ENCODE measurements around the gene ASCC1. TPM values are rescaled to one million over a fixed set of nuclear protein-coding genes. Genes with fewer than 3 reads are reported as not detected.

ASCC1 gene
- total RNA-seq, 1 experiment from 2014 or later, result 15.7 TPM

- Histone ChIP-seq H3K4me3 (ENCODE audit: low read length) (no peak overlapping the region), H3K79me2 (ENCODE audit: low read length) (no peaks in the 10 kb centered on the region), H4K20me1 (ENCODE audit: low read length) (no peaks in the 10 kb centered on the region), H3K4me2 (ENCODE audit: low read length) (no peak overlapping the region), H3K9ac (ENCODE audit: low read length) (no peak overlapping the region), H3K27me3 (ENCODE audit: low read length) (no peaks in the 10 kb centered on the region), H2AFZ (ENCODE audit: low read length) (peak overlapping the region; percentile 48; the same call in 1 of the 2 replicates), H3K36me3 (ENCODE audit: low read depth, low read length) (no peaks in the 10 kb centered on the region), H3K27ac (ENCODE audit: low read length) (no peak overlapping the region), H3K9me3 (ENCODE audit: low read length) (no peaks in the 10 kb centered on the region), H3F3A (ENCODE audit: low read length, unreplicated experiment) (no peaks in the 10 kb centered on the region), H3K9me2 (replicated peaks; ENCODE audit: low read length) (no peaks in the 10 kb centered on the region), H3K4me1 (ENCODE audit: insufficient read depth, low read length) (peaks cover 18% of the 10 kb centered on the region)
- DNase-seq, result no peak
- intact Hi-C loops (cut with micrococcal nuclease), result no loop called here
- ChIA-PET CTCF (interaction anchor here (0.6 kb wide), 1 partner anchor 200 kb away, joined by 5 read pairs; no protein-coding TSS in a partner anchor), POLR2A (ENCODE audit: unreplicated experiment) (interaction anchor here (0.6 kb wide), 1 partner anchor 48 kb away, joined by 12 read pairs; no protein-coding TSS in a partner anchor)
- TF ChIP-seq CTCF (conservative IDR thresholded peaks at IDR 0.05; ENCODE audit: low read depth, low read length), result no peak
- no peak for TF ChIP-seq EZH2 (IDR thresholded peaks at IDR 0.05; ENCODE audit: low read length, unreplicated experiment)
- TF ChIP-seq EZH2phosphoT487 (IDR thresholded peaks at IDR 0.05; ENCODE audit: borderline replicate concordance, low read length), result no peak
- BruUV-seq (replicated peaks), result no TSS peak
- peak; percentile 30 for ATAC-seq
Measured at GRCh38 chr10:72248468-72249151, 32.5 kb upstream of the ASCC1 start.

- ATAC-seq, result no peak
- Histone ChIP-seq H3K4me1 (ENCODE audit: insufficient read depth, low read length) (peaks cover 19% of the 10 kb centered on the region), H4K20me1 (ENCODE audit: low read length) (no peaks in the 10 kb centered on the region), H3F3A (ENCODE audit: low read length, unreplicated experiment) (no peaks in the 10 kb centered on the region), H3K9me3 (ENCODE audit: low read length) (no peaks in the 10 kb centered on the region), H3K27ac (ENCODE audit: low read length) (no peak overlapping the region), H3K79me2 (ENCODE audit: low read length) (no peaks in the 10 kb centered on the region), H3K9ac (ENCODE audit: low read length) (no peak overlapping the region), H3K9me2 (replicated peaks; ENCODE audit: low read length) (no peaks in the 10 kb centered on the region), H3K27me3 (ENCODE audit: low read length) (no peaks in the 10 kb centered on the region), H3K36me3 (ENCODE audit: low read depth, low read length) (no peaks in the 10 kb centered on the region), H3K4me3 (ENCODE audit: low read length) (no peak overlapping the region), H2AFZ (ENCODE audit: low read length) (no peak overlapping the region), H3K4me2 (ENCODE audit: low read length) (no peak overlapping the region)
- CTCF ChIA-PET, result no interaction called here
- intact Hi-C loops (cut with micrococcal nuclease), result loop anchor here (2.0 kb wide), 1 partner anchor 47 kb away; no protein-coding TSS in a partner anchor
- BruUV-seq (replicated peaks), result no TSS peak
- DNase-seq, result no peak
- POLR2A ChIA-PET (ENCODE audit: unreplicated experiment), result no interaction called here
- TF ChIP-seq CTCF (conservative IDR thresholded peaks at IDR 0.05; ENCODE audit: low read depth, low read length) (no peak), EZH2 (IDR thresholded peaks at IDR 0.05; ENCODE audit: low read length, unreplicated experiment) (no peak), EZH2phosphoT487 (IDR thresholded peaks at IDR 0.05; ENCODE audit: borderline replicate concordance, low read length) (no peak)
Measured at GRCh38 chr10:72245949-72246525, 30.0 kb upstream of the ASCC1 start.

GRCh38 chr10:72244573-72245038 lies 28.5 kb upstream of the ASCC1 start:
- Histone ChIP-seq H3K27ac (ENCODE audit: low read length) (peak overlapping the region; percentile 63), H3K9ac (ENCODE audit: low read length) (peak overlapping the region; percentile 19; the same call in 1 of the 2 replicates), H3K36me3 (ENCODE audit: low read depth, low read length) (no peaks in the 10 kb centered on the region), H3K4me3 (ENCODE audit: low read length) (no peak overlapping the region), H3K79me2 (ENCODE audit: low read length) (no peaks in the 10 kb centered on the region), H3K4me1 (ENCODE audit: insufficient read depth, low read length) (peaks cover 19% of the 10 kb centered on the region), H3F3A (ENCODE audit: low read length, unreplicated experiment) (no peaks in the 10 kb centered on the region), H3K9me2 (replicated peaks; ENCODE audit: low read length) (no peaks in the 10 kb centered on the region), H2AFZ (ENCODE audit: low read length) (no peak overlapping the region), H4K20me1 (ENCODE audit: low read length) (no peaks in the 10 kb centered on the region), H3K27me3 (ENCODE audit: low read length) (no peaks in the 10 kb centered on the region), H3K9me3 (ENCODE audit: low read length) (no peaks in the 10 kb centered on the region), H3K4me2 (ENCODE audit: low read length) (peak overlapping the region; percentile 45; the same call in 1 of the 2 replicates)
- no TSS peak for BruUV-seq (replicated peaks)
- ChIA-PET CTCF (no interaction called here), POLR2A (ENCODE audit: unreplicated experiment) (no interaction called here)
- TF ChIP-seq EZH2 (IDR thresholded peaks at IDR 0.05; ENCODE audit: low read length, unreplicated experiment), result no peak
- TF ChIP-seq CTCF (conservative IDR thresholded peaks at IDR 0.05; ENCODE audit: low read depth, low read length), result no peak
- TF ChIP-seq EZH2phosphoT487 (IDR thresholded peaks at IDR 0.05; ENCODE audit: borderline replicate concordance, low read length), result no peak
- DNase-seq (no peak), ATAC-seq (no peak)
- intact Hi-C loops (cut with micrococcal nuclease), result loop anchor here (1.0 to 2.0 kb wide), 2 partner anchors 48 to 84 kb away; no protein-coding TSS in a partner anchor

Measured in PC-3 (cell line).